ENCODE measurements around the gene RANBP3L.
"Not testable (repeated sequence)": the region's sequence is repeated elsewhere in the genome, so short reads cannot be mapped to it uniquely, and the experiment has no call there.

Gene RANBP3L, protein sequence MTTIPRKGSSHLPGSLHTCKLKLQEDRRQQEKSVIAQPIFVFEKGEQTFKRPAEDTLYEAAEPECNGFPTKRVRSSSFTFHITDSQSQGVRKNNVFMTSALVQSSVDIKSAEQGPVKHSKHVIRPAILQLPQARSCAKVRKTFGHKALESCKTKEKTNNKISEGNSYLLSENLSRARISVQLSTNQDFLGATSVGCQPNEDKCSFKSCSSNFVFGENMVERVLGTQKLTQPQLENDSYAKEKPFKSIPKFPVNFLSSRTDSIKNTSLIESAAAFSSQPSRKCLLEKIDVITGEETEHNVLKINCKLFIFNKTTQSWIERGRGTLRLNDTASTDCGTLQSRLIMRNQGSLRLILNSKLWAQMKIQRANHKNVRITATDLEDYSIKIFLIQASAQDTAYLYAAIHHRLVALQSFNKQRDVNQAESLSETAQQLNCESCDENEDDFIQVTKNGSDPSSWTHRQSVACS

DNA sequence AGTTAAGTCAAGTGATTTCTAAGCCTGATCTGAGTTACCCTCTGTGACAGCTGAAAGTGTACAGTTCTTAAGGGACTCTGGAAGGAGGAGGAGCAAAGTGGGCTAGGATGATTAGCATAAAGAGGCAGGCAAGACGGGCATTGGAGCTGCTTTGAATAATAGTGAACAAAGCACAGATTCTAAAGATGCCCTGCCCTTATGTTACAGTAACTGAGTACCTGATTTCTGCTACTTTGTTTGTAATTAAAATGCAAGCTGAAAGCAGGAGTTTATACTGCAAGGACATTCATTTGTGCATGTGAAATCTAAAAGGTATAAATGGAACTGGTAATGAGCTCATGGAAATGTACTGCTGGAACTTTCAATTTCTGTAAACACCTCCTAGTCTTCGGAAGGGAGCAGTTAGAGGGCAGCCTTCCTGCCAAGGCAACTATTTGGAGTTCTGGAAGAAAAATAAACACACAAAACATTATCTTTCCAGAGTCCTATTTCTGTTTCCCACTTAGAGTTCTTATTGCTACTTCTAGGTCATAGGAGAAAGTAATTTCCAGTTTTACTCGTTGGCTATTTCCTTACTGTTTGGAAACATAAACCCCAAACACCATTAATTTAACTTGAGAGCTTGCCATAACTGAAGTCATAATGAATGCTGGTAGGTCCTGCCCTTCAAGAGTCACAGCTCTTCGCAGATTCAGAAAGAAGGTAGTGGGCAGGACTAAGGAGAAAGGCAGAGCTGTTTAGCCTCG lies at the start of gene RANBP3L:
Gene RANBP3L, minus strand, starts transcription at position 45 of the 746 bp plus-strand sequence. CDS start 486 bp downstream, outside the sequence.
- H3K4me3 ChIP-seq (ENCODE audit: low read depth, low read length) = no peak within 1 kb of the TSS
- TF ChIP-seq, protein P1, sequence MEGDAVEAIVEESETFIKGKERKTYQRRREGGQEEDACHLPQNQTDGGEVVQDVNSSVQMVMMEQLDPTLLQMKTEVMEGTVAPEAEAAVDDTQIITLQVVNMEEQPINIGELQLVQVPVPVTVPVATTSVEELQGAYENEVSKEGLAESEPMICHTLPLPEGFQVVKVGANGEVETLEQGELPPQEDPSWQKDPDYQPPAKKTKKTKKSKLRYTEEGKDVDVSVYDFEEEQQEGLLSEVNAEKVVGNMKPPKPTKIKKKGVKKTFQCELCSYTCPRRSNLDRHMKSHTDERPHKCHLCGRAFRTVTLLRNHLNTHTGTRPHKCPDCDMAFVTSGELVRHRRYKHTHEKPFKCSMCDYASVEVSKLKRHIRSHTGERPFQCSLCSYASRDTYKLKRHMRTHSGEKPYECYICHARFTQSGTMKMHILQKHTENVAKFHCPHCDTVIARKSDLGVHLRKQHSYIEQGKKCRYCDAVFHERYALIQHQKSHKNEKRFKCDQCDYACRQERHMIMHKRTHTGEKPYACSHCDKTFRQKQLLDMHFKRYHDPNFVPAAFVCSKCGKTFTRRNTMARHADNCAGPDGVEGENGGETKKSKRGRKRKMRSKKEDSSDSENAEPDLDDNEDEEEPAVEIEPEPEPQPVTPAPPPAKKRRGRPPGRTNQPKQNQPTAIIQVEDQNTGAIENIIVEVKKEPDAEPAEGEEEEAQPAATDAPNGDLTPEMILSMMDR (IDR thresholded peaks at IDR 0.05; ENCODE audit: insufficient read depth, low read depth, low read length, missing control alignments) = no peak
- DNase-seq (ENCODE audit: low read depth) = peak; percentile 21

DNA sequence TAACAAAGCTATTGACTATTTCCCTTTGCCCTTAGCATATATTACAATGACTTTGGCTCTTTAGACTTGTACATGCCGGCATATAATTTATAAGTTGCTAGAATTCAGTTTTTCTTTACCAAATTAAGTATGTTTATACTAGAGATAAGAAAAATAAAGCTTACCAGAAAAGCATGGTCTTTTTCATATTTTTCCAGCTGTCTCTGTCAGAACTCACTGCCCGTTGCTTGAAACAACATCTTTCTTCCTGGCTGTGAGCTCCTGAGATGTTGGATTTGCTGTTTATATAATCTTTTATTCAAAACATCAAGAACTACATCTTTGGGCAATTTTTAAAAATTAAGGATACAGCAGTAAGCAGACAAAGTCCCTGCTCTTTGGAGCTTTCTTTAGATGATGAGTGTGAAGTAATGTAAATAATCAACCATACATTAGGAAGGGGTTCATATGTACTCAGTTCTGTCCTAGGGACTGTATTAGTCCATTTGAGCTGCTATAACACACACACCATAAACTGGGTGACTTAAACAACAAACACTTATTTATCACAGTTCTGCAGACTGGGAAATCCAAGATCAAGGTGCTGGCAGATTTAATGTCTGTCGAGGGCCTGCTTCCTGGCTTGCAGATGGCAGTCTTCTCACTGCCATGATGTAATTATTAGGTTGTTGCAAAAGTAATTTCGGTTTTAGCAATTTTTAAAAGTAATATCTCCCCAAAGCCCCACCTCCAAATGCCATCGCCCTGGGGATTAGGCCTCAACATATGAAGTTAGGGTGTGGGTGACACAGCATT lies 45.4 kb upstream of the RANBP3L start:
- no peak for DNase-seq (ENCODE audit: low read depth)
- no peak overlapping the region for H3K4me3 ChIP-seq (ENCODE audit: low read depth, low read length)
- TF ChIP-seq, protein P1 (IDR thresholded peaks at IDR 0.05; ENCODE audit: insufficient read depth, low read depth, low read length, missing control alignments) = no peak

DNA sequence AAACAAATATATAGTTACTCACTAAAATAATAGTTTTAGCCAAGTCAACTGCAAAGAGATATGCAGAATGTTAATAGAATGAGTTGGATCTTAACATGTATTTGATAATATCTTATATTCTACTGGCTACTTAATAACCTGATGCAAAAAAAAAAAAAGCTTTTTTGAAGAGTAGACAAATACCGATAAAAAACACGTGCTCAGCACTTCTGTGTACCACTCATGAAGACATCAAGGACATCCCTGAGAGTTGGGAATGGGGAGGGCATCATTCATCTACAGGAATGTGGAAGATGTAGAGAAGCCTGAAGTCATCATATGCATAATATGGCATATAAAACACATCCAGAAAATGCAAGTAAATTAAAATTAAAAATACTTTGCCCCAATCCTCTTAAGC lies 43.2 kb upstream of the RANBP3L start:
- TF ChIP-seq, protein P1 (IDR thresholded peaks at IDR 0.05; ENCODE audit: insufficient read depth, low read depth, low read length, missing control alignments) = no peak

DNA sequence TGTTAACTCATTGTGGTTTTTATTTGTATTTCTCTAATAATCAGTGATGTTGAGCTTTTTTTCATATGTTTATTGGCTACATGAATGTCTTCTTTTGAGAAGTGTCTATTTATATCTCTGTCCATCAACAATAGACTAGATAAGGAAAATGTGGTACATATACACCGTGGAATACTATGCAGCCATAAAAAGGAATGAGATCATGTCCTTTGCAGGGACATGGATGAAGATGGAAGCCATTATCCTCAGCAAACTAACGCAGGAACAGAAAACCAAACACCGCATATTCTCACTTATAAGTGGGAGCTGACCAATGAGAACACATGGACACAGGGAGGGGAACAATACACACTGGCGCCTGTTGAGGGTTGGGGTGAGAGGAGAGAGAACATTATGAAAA lies 40.0 kb upstream of the RANBP3L start:
- DNase-seq (ENCODE audit: low read depth) = not testable (repeated sequence)

More for the DNA sequence above, 43.2 kb upstream of the RANBP3L start:
- DNase-seq (ENCODE audit: low read depth) = no peak
- no peak overlapping the region for H3K4me3 ChIP-seq (ENCODE audit: low read depth, low read length)

DNA sequence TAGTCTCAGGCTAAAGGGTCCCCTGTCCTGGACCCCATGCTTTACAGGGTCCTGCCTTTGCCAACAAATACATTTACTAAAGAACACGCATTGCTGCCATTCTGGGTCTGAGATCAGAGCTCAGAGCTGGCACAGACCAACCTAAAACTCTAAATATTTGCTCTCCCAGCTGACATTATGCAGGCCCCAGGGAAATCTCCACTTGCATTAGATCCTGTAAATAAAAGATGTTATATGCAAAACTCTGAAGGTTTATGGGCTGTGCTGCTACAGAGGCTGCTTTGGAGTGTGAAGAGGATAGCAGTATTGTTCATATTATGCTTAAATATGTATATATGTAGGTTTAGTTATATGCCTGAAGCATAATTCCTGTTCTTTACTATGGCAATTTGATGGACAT lies 35.9 kb upstream of the RANBP3L start:
- H3K4me3 ChIP-seq (ENCODE audit: low read depth, low read length) = no peak overlapping the region
- DNase-seq (ENCODE audit: low read depth) = no peak
- TF ChIP-seq, protein P1 (IDR thresholded peaks at IDR 0.05; ENCODE audit: insufficient read depth, low read depth, low read length, missing control alignments) = no peak

More for the DNA sequence above, 40.0 kb upstream of the RANBP3L start:
- not testable (repeated sequence) for H3K4me3 ChIP-seq (ENCODE audit: low read depth, low read length)

DNA sequence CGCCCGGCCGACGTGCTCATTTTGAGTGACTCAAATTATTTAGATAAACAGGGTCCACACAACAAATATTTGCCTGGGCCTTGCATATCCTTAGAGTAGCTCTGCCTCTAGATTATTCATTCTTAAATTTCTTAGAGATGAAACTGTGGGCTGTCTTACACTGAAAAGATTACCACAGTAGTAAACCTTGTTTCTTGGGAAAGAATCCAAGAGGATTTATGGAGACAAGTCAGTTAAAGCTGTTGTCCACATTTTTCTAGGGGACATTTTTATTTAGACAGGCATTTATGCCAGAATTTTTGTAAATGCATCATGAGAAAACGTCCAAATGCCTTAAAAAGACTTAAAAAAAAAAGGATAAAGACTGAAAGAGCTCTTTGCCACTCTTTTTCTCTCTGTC lies 32.6 kb upstream of the RANBP3L start:
- TF ChIP-seq, protein P1 (IDR thresholded peaks at IDR 0.05; ENCODE audit: insufficient read depth, low read depth, low read length, missing control alignments) = no peak
- DNase-seq (ENCODE audit: low read depth) = no peak
- no peak overlapping the region for H3K4me3 ChIP-seq (ENCODE audit: low read depth, low read length)

DNA sequence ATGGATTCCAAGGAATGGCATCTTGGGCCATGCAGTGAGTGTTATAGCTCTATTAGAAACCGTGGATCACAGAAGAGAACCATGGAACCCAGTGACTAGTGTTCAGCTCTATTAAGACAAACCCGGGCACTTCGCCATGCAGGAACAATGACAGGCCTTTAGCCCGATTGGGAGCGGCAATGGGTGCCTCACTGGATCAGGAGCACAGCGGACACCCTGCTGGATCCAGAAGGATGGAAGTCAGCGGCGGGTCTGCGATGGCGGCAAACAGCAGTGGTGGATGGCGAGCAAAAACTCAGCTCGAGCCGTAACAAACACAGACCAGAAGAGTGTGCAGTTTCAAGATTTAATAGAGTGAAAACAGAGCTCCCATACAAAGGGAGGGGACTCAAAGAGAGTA lies 31.0 kb upstream of the RANBP3L start:
- not testable (repeated sequence) for DNase-seq (ENCODE audit: low read depth); H3K4me3 ChIP-seq (ENCODE audit: low read depth, low read length)

Measured in GM12865 (cell line).